ENCODE data around the gene PNRC1. TPM values are rescaled to one million over a fixed set of nuclear protein-coding genes. Genes with fewer than 3 reads are reported as not detected.
"Not testable (repeated sequence)": the region's sequence is repeated elsewhere in the genome, so short reads cannot be mapped to it uniquely, and the experiment has no call there.

Gene PNRC1
- total and polyA plus RNA-seq, 3 donors from 2014 or later = 83.2 to 221 (median 220) TPM

- H3K27ac ChIP-seq = no peak overlapping the region
- no peaks in the 10 kb centered on the region for H3K36me3 ChIP-seq (ENCODE audit: low read depth, missing control alignments)
- intact Hi-C loops (cut with DNase I; ENCODE audit: low total_unique reads) = loop anchor here (10.0 kb wide), 1 partner anchor 122 kb away; no protein-coding TSS in a partner anchor
- no peaks in the 10 kb centered on the region for H3K27me3 ChIP-seq
- H3K9me3 ChIP-seq = no peaks in the 10 kb centered on the region
- H3K4me1 ChIP-seq = no peaks in the 10 kb centered on the region
- no peak overlapping the region for H3K4me3 ChIP-seq
- no peak for DNase-seq
- TF ChIP-seq POLR2A (IDR thresholded peaks at IDR 0.05) = no peak
- TF ChIP-seq, protein P1, sequence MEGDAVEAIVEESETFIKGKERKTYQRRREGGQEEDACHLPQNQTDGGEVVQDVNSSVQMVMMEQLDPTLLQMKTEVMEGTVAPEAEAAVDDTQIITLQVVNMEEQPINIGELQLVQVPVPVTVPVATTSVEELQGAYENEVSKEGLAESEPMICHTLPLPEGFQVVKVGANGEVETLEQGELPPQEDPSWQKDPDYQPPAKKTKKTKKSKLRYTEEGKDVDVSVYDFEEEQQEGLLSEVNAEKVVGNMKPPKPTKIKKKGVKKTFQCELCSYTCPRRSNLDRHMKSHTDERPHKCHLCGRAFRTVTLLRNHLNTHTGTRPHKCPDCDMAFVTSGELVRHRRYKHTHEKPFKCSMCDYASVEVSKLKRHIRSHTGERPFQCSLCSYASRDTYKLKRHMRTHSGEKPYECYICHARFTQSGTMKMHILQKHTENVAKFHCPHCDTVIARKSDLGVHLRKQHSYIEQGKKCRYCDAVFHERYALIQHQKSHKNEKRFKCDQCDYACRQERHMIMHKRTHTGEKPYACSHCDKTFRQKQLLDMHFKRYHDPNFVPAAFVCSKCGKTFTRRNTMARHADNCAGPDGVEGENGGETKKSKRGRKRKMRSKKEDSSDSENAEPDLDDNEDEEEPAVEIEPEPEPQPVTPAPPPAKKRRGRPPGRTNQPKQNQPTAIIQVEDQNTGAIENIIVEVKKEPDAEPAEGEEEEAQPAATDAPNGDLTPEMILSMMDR (IDR thresholded peaks at IDR 0.05) = peak in 2 of 3 experiments; percentile 19 to 26
These were observed 42.1 kb downstream of the PNRC1 start for GRCh38 chr6:89122625-89123024.

- H3K27ac ChIP-seq; H3K4me3 ChIP-seq; H3K4me1 ChIP-seq; H3K27me3 ChIP-seq; H3K9me3 ChIP-seq; DNase-seq; H3K36me3 ChIP-seq (ENCODE audit: low read depth, missing control alignments): not testable (repeated sequence)
- intact Hi-C loops (cut with DNase I; ENCODE audit: low total_unique reads) = loop anchor here (10.0 kb wide), 1 partner anchor 117 kb away; no protein-coding TSS in a partner anchor
- 74 to 77% methylated on average over 2 of the region's 2 CpGs for WGBS, 2 donors
These were observed 47.7 kb downstream of the PNRC1 start for GRCh38 chr6:89128256-89128671.

- TF ChIP-seq, protein P1 (IDR thresholded peaks at IDR 0.05) = no peak
- TF ChIP-seq POLR2A (IDR thresholded peaks at IDR 0.05) = no peak
- DNase-seq = no peak
- H3K27me3 ChIP-seq = no peaks in the 10 kb centered on the region
- H3K9me3 ChIP-seq = no peaks in the 10 kb centered on the region
- no peak overlapping the region for H3K27ac ChIP-seq
- H3K4me3 ChIP-seq = no peak overlapping the region
- 95 to 98% methylated on average over 3 of the region's 3 CpGs for WGBS, 2 donors
- H3K4me1 ChIP-seq = no peaks in the 10 kb centered on the region
- intact Hi-C loops (cut with DNase I; ENCODE audit: low total_unique reads) = no loop called here
- H3K36me3 ChIP-seq (ENCODE audit: low read depth, missing control alignments) = no peaks in the 10 kb centered on the region
These were observed 51.0 kb downstream of the PNRC1 start for GRCh38 chr6:89131599-89131998.

GRCh38 chr6:89132057-89132456 is 51.5 kb downstream of the PNRC1 start:
- Histone ChIP-seq H3K4me1 (no peaks in the 10 kb centered on the region), H3K27ac (no peak overlapping the region), H3K36me3 (ENCODE audit: low read depth, missing control alignments) (no peaks in the 10 kb centered on the region), H3K27me3 (no peaks in the 10 kb centered on the region), H3K9me3 (no peaks in the 10 kb centered on the region), H3K4me3 (no peak overlapping the region)
- no peak for DNase-seq
- intact Hi-C loops (cut with DNase I; ENCODE audit: low total_unique reads) = no loop called here
- TF ChIP-seq, protein P1 (IDR thresholded peaks at IDR 0.05) = no peak
- no peak for TF ChIP-seq POLR2A (IDR thresholded peaks at IDR 0.05)
- 86 to 88% methylated on average over 2 of the region's 2 CpGs for WGBS, 2 donors

- no peaks in the 10 kb centered on the region for H3K27me3 ChIP-seq
- TF ChIP-seq, protein P1 (IDR thresholded peaks at IDR 0.05) = no peak
- no peak for TF ChIP-seq POLR2A (IDR thresholded peaks at IDR 0.05)
- H3K9me3 ChIP-seq = no peaks in the 10 kb centered on the region
- no peaks in the 10 kb centered on the region for H3K4me1 ChIP-seq
- 78 to 85% methylated on average over 9 of the region's 9 CpGs for WGBS, 2 donors
- H3K36me3 ChIP-seq (ENCODE audit: low read depth, missing control alignments) = no peaks in the 10 kb centered on the region
- no peak overlapping the region for H3K27ac ChIP-seq
- no peak overlapping the region for H3K4me3 ChIP-seq
- intact Hi-C loops (cut with DNase I; ENCODE audit: low total_unique reads) = no loop called here
- no peak for DNase-seq
These were observed 53.4 kb downstream of the PNRC1 start for GRCh38 chr6:89133981-89134380.

All from testis (tissue), 3 donors.